HCT116 (cell line): ENCODE results near the gene KRTAP4-6. TPM values are rescaled to one million over a fixed set of nuclear protein-coding genes. Genes with fewer than 3 reads are reported as not detected.

ENCODE experiments used
- ATAC-seq: fragments of 200-7000 bp; cut with Tn5 transposase; 2 replicates; pipeline ENCODE4 v1.9.1; 2020; ENCODE audit warnings: mild to moderate bottlenecking, moderate library complexity
- BruUV-seq: library from RNA; stranded (reverse); fragments of 400-500 nt; replicated peaks from 2 replicates; lab custom pipeline; 2021; lab: Mats Ljungman, UMichigan
- CTCF ChIA-PET: fragments of 300-600 bp; sonication (Branson Sonifier 250); formaldehyde crosslinking; loops from one replicate; lab custom pipeline; 2021; ENCODE audit warnings: antibody characterized with exemption; lab: Charles Lee
- POLR2A ChIA-PET: fragments of 300-600, 350-600 bp; sonication (Branson Sonifier 250); formaldehyde crosslinking; loops from one replicate; lab custom pipeline; 2021; ENCODE audit warnings: antibody characterized with exemption; lab: Charles Lee
- RAD21 ChIA-PET, 2 experiments: fragments of 300-600 bp; sonication (Branson Sonifier 250); formaldehyde crosslinking; loops; one replicate each; lab custom pipeline; 2023; ENCODE audit warnings: low total read pairs in 2 of 2; ENCODE audit not compliant: uncharacterized antibody in 2 of 2, unreplicated experiment in 2 of 2, low non-redundant PET in 1 of 2; lab: Charles Lee
- DNase-seq: peaks from one replicate; pipeline ENCODE4 v3.0.0-alpha.2; 2010; ENCODE audit warnings: low read depth, low spot score
- H2AFZ ChIP-seq: fragments of 200-600 bp; shearing (Covaris generic), sonication (generic); 2 replicates; pipeline ENCODE4 v1.6.1; 2017; ENCODE audit warnings: low read depth, mixed run types, mixed read lengths, antibody characterized with exemption, low read length; ENCODE audit not compliant: poor library complexity, severe bottlenecking
- H3K27ac ChIP-seq: 2 replicates; pipeline ENCODE4 v1.5.1; 2012; ENCODE audit warnings: low read depth, low read length
- H3K27me3 ChIP-seq: fragments of 200-600 bp; sonication (generic); 2 replicates; pipeline ENCODE4 v1.6.1; 2016; ENCODE audit warnings: mixed run types, low read length, mixed read lengths; ENCODE audit not compliant: insufficient read depth
- H3K36me3 ChIP-seq, 2 experiments: fragments of 200-500 bp in 1 of 2; fragments of 200-600 bp in 1 of 2; sonication (Bioruptor generic) in 1 of 2; sonication (generic) in 1 of 2; 2 replicates each; pipeline versions ENCODE4 v1.5.1 to v1.6.1; 2014 to 2016; ENCODE audit warnings: low read length in 2 of 2, inconsistent platforms in 1 of 2, mixed read lengths in 1 of 2, mixed run types in 1 of 2; ENCODE audit not compliant: insufficient read depth in 2 of 2, control insufficient read depth in 1 of 2
- H3K4me1 ChIP-seq, 2 experiments: fragments of 200-600 bp in 1 of 2; sonication (generic) in 1 of 2; 2 replicates each; pipeline versions ENCODE4 v1.5.1 to v1.6.1; 2012 to 2017; ENCODE audit warnings: low read length in 2 of 2, inconsistent platforms in 1 of 2, mild to moderate bottlenecking in 1 of 2, mixed read lengths in 1 of 2, mixed run types in 1 of 2, moderate library complexity in 1 of 2; ENCODE audit not compliant: insufficient read depth in 2 of 2, control insufficient read depth in 1 of 2
- H3K4me2 ChIP-seq: fragments of 200-600 bp; sonication (generic); 2 replicates; pipeline ENCODE4 v1.6.1; 2017; ENCODE audit warnings: mixed run types, low read length, mixed read lengths
- H3K4me3 ChIP-seq, 2 experiments: fragments of 200-600 bp in 1 of 2; sonication (generic) in 1 of 2; replicated peaks in 1 of 2; 2 replicates each; pipeline ENCODE4 v1.5.1; 2011 to 2016; ENCODE audit warnings: low read length in 2 of 2, control low read depth in 1 of 2, low read depth in 1 of 2, mild to moderate bottlenecking in 1 of 2, mixed read lengths in 1 of 2, mixed run types in 1 of 2
- H3K79me2 ChIP-seq: fragments of 200-600 bp; sonication (generic); 2 replicates; pipeline ENCODE4 v1.6.1; 2017; ENCODE audit warnings: mild to moderate bottlenecking, mixed run types, low read length, moderate library complexity, mixed read lengths; ENCODE audit not compliant: insufficient read depth
- H3K9ac ChIP-seq: fragments of 200-600 bp; sonication (generic); 2 replicates; pipeline ENCODE4 v1.6.1; 2016; ENCODE audit warnings: low read length, mixed read lengths
- H3K9me2 ChIP-seq: fragments of 200-600 bp; sonication (generic), shearing (Covaris generic); 2 replicates; pipeline ENCODE4 v1.6.1; 2017; ENCODE audit warnings: mixed run types, mild to moderate bottlenecking, moderate library complexity; ENCODE audit not compliant: insufficient read depth
- H3K9me3 ChIP-seq, 2 experiments: fragments of 200-500 bp in 1 of 2; fragments of 200-600 bp in 1 of 2; sonication (Bioruptor generic) in 1 of 2; sonication (generic) in 1 of 2; 2 replicates each; pipeline ENCODE4 v1.6.1; 2014 to 2017; ENCODE audit warnings: low read length in 2 of 2, mixed read lengths in 2 of 2, inconsistent platforms in 1 of 2, low read depth in 1 of 2, mild to moderate bottlenecking in 1 of 2, mixed run types in 1 of 2, moderate library complexity in 1 of 2; ENCODE audit not compliant: control insufficient read depth in 1 of 2, insufficient read depth in 1 of 2
- H4K20me1 ChIP-seq: fragments of 200-600 bp; sonication (generic), shearing (Covaris generic); 2 replicates; pipeline ENCODE4 v1.6.1; 2017; ENCODE audit warnings: mixed run types, mild to moderate bottlenecking, moderate library complexity; ENCODE audit not compliant: insufficient read depth
- CEBPB ChIP-seq: IDR thresholded peaks from 2 replicates; pipeline ENCODE4 v1.6.1; 2012; ENCODE audit warnings: low read depth
- EGR1 ChIP-seq: IDR thresholded peaks from 2 replicates; pipeline ENCODE4 v1.6.1; 2012; ENCODE audit warnings: low read depth
- EZH2 ChIP-seq: fragments of 200-600 bp; sonication (generic); IDR thresholded peaks from 2 replicates; pipeline ENCODE4 v1.6.1; 2017; ENCODE audit warnings: antibody characterized with exemption, mixed run types
- POLR2A ChIP-seq: IDR thresholded peaks from 2 replicates; pipeline ENCODE4 v1.7.0; 2011; ENCODE audit warnings: borderline replicate concordance; ENCODE audit not compliant: insufficient read depth, insufficient read length; ENCODE audit errors: extremely low read depth
- SP1 ChIP-seq: IDR thresholded peaks from 2 replicates; pipeline ENCODE4 v1.6.1; 2012; ENCODE audit warnings: low read depth
- TCF7L2 ChIP-seq: IDR thresholded peaks from 2 replicates; pipeline ENCODE4 v1.7.0; 2011; ENCODE audit warnings: borderline replicate concordance, inconsistent platforms; ENCODE audit not compliant: insufficient read depth, insufficient read length; ENCODE audit errors: extremely low read depth
- YY1 ChIP-seq: IDR thresholded peaks from 2 replicates; pipeline ENCODE4 v1.6.1; 2011; ENCODE audit warnings: low read length, low read depth, moderate library complexity, mild to moderate bottlenecking; ENCODE audit not compliant: insufficient replicate concordance; ENCODE audit errors: extremely low read depth
- ZNF274 ChIP-seq: fragments of 200-500 bp; sonication (Bioruptor generic); IDR thresholded peaks from 2 replicates; pipeline ENCODE4 v1.6.1; 2014; ENCODE audit warnings: mild to moderate bottlenecking, low read depth, low read length, inconsistent platforms
- intact Hi-C: fragments of 100-400 bp; cut with micrococcal nuclease; formaldehyde crosslinking; loops from 2 replicates; pipeline ENCODE4 v1.10.0; 2022
- total RNA-seq: library from RNA; stranded (reverse); gene quantifications from one replicate; pipeline ENCODE4 v1.2.1, GENCODE V29; 2021; ENCODE audit not compliant: unreplicated experiment
- TF ChIP-seq, protein P1 (sequence below): IDR thresholded peaks from 2 replicates; pipeline ENCODE4 v1.6.1; 2011; ENCODE audit warnings: mild to moderate bottlenecking, low read length, moderate library complexity; ENCODE audit not compliant: insufficient replicate concordance; ENCODE audit errors: extremely low read depth
- TF ChIP-seq, protein P2 (sequence below): IDR thresholded peaks from 2 replicates; pipeline ENCODE4 v1.6.1; 2012

The KRTAP4-6 gene
- total RNA-seq, 1 experiment from 2014 or later, result not detected

DNA sequence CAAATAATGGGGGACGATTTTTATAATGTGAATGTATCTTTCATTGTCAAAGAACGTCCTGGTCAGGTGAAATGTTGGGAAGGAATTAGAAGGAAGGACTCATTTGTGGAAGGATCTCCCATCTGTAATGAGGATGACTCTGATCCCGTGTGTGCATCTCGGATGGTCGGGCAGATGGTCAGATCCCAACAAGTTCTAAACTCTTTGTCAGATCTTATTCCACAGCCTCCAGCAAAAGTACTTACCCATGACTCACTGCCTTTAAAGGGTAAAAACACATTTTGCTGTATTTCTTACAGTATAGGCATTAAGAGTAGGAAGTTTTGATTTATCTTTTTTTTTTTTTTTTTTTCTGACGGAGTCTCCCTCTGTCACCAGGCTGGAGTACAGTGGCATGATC is 41.9 kb downstream of the KRTAP4-6 start (continued):
- TF ChIP-seq, protein P1, sequence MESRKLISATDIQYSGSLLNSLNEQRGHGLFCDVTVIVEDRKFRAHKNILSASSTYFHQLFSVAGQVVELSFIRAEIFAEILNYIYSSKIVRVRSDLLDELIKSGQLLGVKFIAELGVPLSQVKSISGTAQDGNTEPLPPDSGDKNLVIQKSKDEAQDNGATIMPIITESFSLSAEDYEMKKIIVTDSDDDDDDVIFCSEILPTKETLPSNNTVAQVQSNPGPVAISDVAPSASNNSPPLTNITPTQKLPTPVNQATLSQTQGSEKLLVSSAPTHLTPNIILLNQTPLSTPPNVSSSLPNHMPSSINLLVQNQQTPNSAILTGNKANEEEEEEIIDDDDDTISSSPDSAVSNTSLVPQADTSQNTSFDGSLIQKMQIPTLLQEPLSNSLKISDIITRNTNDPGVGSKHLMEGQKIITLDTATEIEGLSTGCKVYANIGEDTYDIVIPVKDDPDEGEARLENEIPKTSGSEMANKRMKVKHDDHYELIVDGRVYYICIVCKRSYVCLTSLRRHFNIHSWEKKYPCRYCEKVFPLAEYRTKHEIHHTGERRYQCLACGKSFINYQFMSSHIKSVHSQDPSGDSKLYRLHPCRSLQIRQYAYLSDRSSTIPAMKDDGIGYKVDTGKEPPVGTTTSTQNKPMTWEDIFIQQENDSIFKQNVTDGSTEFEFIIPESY, result no peak
- TF ChIP-seq ZNF274 (no peak), YY1 (no peak), TCF7L2 (no peak), EGR1 (no peak), SP1 (no peak), POLR2A (no peak)
- TF ChIP-seq, protein P2, sequence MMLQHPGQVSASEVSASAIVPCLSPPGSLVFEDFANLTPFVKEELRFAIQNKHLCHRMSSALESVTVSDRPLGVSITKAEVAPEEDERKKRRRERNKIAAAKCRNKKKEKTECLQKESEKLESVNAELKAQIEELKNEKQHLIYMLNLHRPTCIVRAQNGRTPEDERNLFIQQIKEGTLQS, result no peak

DNA sequence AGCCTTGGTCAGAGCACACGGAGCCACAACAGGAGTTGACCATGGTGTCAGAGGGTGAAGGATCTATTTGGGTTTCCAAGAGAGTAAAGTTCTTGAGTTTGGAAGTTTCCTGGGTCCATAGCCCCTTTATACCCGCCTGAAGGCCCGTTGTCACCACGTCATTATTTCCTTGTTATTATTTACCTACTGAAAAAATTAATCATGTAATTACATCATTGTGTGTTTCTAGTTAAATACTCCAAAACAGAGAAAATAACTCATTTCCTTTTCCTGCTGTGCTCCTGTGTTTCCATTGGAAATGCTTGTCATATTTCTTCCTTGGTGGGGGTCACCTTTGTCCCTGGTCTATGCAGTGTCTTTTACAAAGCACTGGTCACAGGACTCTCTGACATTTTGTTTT is 42.3 kb downstream of the KRTAP4-6 start, which contains the start of gene KRTAP4-8:
Gene KRTAP4-8 (minus strand): TSS at position 101 of the 400 bp plus-strand sequence. CDS start 58 bp downstream, at position 43.
- Histone ChIP-seq H3K9ac (no peak within 1 kb of the TSS), H3K4me2 (no peak within 1 kb of the TSS), H3K9me2 (no peaks in the 10 kb centered on the region), H3K36me3 (peaks cover 0 to 4% of the 10 kb centered on the region in 2 experiments; a peak in 1 of 4 replicates), H3K27ac (no peak within 1 kb of the TSS), H3K27me3 (no peaks in the 10 kb centered on the region), H3K79me2 (no peaks in the 10 kb centered on the region), H3K4me1 (peaks cover 0 to 22% of the 10 kb centered on the region in 2 experiments; a peak in 2 of 4 replicates), H3K4me3 (no peak within 1 kb of the TSS), H4K20me1 (no peaks in the 10 kb centered on the region), H2AFZ (no peak within 1 kb of the TSS), H3K9me3 (peaks cover 0 to 5% of the 10 kb centered on the region in 2 experiments; a peak in 1 of 4 replicates)
- intact Hi-C loops, result no loop called here
- CTCF ChIA-PET, result no interaction called here
- RAD21 ChIA-PET, result interaction anchor here in 1 of 2 experiments (0.6 kb wide), 1 partner anchor 10 kb away, joined by 3 read pairs; no protein-coding TSS in a partner anchor
- no TSS peak for BruUV-seq
- DNase-seq (no peak), ATAC-seq (no peak)
- POLR2A ChIA-PET, result no interaction called here
- TF ChIP-seq CEBPB, result no peak
- no peak for TF ChIP-seq EZH2
